T-helper 1 cell treated with Interleukin-12 subunit alpha and Interleukin-12 subunit beta and Interleukin-4 antibody, amounts not matched to agents 30 ng/mL and 1 ng/mL, for 36 hours (primary cell): ENCODE measurements around the gene WSB2. TPM values are rescaled to one million over a fixed set of nuclear protein-coding genes. Genes with fewer than 3 reads are reported as not detected.
"Not testable (repeated sequence)": the region's sequence is repeated elsewhere in the genome, so short reads cannot be mapped to it uniquely, and the experiment has no call there.

Experiments used
- intact Hi-C: fragments of 100-400 bp; cut with micrococcal nuclease; formaldehyde crosslinking; loops from one replicate; pipeline ENCODE4 v1.15.1; 2024
- total RNA-seq: library from RNA; stranded (reverse); gene quantifications from 2 replicates; pipeline ENCODE4 v1.2.3, GENCODE V29; 2022

WSB2 gene
- total RNA-seq, 1 donor from 2014 or later: 79.8 TPM

DNA sequence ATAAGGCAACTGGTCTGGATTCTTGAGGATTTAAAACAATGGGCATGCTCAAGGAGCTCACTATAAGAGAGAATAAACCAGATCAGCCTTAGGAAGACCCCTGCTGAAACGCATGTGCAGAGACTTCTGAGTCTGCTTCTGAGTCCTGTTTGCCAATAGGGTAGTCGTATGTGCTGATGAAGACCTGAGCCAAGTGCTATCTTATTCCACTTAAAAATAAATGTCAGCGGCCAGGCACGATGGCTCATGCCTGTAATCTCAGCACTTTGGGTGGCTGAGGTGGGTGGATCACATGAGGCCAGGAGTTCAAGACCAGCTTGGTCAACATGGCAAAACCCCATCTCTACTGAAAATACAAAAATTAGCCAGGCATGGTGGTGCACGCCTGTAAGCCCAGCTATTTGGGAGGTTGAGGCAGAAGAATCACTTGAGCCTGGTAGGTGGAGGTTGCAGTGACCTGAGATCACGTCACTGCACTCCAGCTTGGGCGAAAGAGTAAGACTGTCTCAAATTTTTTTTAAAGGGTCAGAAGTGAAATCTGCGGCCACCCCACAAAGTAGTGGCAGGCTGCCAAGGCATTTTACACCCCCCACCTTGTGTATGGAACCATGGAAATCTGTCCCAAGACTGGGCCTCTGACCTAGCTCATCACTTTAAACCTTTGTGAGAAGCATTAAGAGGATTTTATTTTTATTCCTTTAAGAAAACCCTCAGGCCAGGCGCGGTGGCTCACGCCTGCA lies 24.1 kb downstream of the WSB2 start:
- intact Hi-C loops: no loop called here

DNA sequence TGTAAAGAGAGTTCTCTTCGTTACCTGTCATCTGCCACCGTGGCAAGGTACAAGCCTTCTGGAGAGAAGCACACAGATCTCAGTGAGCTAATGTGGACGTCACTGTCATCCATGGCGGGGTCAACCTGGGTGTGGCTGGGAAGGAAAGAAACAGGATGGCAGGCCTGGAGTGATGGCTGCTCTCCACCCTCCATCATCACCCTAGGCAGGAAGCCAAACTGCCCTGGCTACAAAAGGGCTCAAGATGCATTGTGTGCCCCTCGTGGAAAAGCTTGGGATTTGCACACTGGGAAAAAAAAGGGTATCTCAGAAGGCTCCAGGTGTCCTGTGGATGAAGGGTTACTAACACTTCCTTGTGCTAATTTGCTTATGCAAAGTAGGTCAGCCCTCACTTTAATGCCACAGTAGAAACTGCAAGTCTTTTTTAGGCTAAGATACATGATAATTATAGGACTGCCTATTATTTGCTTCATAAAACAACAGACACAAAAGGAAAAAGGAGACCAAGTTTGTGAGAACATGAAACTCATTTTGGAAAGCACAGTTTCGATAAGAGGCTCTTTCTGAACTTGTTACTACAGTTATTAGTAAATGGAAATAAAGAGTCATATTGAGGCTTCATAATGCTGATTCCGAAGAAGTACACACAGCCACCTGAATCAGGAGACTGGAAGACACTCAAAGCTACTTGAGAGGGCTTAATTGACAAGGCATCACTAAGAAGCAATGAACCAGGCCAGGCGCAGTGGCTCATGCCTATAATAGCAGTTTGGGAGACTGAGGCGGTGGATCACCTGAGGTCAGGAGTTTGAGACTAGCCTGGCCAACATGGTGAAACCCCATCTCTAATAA lies 25.6 kb downstream of the WSB2 start:
- intact Hi-C loops: loop anchor here (1.0 kb wide), 1 partner anchor 19 kb away; the partner anchor contains the start of gene RFC5

DNA sequence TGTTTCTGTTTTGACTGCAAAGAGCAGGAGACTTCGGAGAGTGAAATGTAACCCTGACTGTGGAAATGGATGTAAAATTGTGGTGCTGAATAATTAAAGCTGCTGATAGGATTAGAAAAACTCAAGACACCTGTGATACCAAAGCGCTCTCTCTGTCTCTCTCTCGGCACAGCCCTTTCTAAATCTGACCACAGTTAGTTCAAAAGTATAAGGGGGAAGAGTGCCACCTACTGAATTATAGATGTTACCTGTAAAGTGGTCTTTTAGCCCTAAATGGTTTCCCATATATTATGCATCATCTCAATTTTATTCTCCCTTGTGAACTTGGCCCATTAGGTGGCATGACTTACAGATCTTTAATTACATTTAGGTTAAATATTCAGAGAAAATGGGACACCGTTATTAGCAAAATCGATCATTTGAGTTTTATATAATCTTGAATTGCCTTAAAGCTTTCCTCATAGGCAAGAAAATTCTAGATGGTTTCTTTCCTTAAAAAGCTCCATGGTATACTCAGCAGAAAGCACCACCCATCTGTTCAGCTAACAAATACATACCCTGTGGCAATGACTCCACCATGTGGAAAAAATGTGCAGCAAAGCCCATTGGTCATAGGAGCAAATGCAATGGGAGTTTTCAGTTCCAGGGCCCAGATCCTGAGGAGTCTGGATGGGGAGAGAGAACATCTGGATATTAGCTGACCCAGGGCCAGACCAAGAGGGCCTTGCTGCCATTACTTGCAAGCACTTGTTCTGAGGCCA lies 26.4 kb downstream of the WSB2 start:
- intact Hi-C loops: loop anchor here (1.0 kb wide), 2 partner anchors 18 to 159 kb away; partner anchors contain the start of gene RFC5

DNA sequence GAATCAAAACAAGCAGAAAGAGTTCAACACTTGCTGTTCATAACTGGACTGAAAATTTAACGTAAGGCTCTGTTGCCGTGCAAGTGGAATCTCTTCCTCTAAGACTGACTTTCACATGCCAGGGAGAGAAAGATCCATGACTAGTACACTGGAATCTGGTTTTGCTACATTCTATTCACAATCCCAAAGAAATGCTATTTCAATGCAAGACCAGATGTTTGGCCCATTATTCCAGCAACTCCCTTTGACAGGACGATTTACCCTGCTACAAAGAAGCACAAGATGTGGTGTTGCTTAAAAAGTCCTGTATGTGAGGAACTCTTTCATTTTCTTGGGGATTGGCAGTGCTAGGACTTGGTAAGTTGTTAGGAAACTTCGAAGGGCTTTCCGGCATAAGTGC lies 27.1 kb downstream of the WSB2 start:
- intact Hi-C loops: loop anchor here (1.0 kb wide), 1 partner anchor 159 kb away; no protein-coding TSS in a partner anchor

DNA sequence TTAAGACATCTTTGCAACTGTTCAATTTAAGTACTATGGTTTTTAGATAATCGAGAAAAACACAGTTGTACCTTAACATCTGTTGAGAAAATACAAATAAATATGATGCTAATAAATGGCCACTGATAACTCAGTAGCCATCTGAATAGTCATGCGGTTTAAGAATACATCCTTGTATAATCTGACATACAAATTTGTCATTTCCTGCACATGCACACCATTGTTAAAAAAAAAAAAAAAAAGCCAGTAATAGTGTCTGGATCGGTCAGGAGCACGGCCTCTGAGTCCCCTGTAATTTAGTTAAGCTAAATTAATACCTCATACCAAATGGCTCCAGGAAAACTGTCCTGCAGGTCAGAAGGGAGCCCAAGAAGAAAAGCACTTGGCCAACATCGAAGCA lies 27.7 kb downstream of the WSB2 start:
- intact Hi-C loops: no loop called here

DNA sequence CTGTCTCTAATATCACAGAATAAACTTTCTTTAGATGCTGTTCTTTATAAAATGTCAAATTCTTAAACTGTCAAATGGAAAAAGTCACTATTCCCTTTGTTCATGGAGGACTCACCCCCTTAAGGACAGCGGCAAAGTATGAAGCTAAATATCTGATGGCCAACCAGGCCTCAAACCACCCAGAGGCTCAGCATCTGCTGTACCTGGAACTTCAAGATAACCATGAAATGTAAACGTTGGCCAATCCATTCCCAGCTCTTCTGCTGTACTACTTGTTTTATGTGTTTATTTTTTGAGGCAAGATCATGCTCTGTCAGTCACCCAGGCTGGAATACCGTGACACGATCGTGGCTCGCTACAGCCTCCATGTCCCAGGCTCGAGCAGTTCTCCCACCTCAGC lies 28.8 kb downstream of the WSB2 start:
- intact Hi-C loops: no loop called here

DNA sequence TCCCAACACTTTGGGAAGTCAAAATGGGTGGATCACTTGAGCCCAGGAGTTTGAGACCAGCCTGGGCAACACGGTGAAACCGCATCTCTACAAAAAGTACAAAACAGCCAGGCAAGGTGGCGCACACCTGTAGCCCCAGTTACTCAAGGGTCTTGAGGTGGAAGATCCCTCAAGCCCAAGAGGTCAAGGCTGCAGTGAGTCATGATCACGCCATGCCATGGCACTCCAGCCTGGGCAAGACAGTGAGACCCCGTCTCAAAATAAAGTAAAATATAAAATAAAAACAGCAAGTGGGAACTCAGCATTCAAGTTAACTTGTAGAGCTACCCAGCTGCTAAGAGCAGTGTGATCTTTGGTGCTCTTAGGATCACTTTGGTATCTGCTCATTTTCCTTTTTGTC lies 31.8 kb downstream of the WSB2 start:
- intact Hi-C loops: no loop called here

DNA sequence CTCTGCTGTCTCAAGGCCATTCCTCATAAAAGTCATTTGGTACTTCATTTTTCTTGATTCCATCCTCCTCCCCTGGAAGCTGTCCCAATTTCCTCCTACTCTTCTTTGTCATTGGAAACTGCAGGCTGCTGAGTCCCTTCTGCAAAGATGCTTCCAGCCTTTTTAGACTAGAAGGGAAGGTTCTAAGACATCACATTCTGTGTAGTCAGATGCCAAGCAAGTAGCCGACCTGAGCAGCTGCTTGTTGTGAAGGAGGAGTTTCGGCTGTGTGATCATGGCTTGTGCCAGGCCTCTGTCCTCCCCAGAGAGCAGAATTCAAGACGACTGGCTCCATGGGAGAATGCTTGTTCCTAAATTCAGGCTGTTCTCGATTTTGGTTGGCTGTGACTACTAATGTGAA lies 35.8 kb downstream of the WSB2 start:
- intact Hi-C loops: no loop called here

DNA sequence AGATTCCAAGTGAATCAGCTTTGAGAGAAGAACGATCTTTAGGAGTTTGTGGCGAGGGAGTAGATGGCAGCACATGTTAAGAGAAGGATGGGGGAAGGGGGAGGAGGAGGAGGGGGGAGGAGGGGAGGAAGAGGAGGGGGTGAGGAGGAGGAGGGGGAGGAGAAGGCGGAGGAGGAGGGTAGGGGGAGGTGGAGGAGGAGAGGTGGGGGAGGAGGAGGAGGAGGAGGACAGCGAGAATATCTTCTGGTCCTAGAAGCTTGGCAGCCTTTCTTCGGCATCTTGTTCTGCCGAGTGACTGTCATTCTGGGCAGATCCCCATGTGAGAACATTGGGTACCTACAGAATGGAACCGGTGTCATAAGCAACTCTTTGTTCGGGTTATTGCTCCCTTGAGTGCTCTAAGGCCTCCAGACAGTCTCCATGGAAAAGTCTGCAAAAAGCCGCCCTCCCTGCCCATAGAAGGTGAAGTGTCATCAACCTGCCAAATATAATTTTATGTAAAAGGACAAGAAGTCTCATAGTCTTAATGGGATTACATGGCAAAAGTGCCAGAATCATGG lies 37.6 kb downstream of the WSB2 start:
- intact Hi-C loops: no loop called here

DNA sequence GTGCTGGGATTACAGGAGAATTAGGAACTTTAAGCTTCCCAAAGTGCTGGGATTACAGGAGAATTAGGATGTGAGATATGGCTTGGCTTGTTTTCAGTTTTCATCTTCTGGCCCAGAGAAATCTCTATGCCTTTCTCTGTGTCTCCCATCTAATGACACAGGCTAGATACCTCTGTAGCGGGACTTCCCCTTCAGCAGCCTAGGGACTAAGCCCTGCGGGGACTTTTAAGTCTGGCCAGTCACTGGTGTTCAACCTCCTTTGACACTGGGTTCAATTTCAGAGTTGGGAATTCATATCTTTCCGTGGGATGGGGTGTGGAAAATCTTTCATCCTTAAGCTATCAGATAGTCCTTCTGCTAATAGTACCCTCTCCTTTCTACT lies 38.3 kb downstream of the WSB2 start:
- intact Hi-C loops: no loop called here

DNA sequence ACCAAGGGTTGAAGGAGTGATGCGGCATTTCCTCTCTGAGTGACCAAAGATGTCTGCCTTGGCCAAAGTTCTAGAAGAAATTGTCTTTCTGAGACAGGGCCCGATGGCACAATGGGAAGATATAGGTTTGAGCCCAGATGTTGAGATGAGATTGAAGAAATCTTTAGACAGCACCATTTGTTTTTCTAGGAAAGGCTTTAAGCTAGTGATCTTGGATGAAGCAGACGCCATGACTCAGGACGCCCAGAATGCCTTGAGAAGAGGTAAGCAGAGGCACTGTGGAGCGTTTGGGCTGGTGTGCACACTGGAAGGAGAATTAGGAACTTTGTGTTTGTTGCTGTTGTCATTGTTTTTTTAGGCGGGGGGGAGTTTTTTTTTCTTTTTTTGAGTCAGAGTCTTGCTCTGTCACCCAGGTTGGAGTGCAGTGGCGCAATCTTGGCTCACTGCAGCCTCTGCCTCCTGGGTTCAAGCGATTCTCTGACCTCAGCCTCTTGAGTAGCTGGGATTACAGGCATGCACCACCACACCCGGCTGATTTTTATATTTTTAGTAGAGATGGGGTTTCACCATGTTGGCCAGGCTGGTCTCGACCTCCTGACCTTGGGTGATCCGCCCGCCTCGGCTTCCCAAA lies 38.8 kb downstream of the WSB2 start:
- intact Hi-C loops: not testable (repeated sequence)

DNA sequence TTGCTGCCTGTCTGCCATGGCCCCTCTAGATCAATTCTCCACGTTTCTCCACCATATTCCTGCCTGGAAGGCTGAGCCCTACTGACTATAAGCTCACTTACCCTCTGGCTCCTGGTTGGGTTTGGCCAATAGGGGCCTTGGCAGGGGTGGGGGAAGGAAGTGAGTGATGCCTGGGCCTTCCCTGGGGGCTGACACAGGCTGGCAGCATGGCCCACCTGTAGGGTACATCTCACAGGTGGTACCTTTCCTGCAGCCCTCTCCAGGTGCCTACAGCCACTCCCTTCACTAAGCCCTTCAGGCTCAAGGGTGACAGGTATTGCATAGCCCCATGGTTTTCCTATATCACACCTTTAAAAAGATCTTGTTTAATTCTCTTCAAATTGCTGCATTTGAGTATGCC lies 40.9 kb downstream of the WSB2 start:
- intact Hi-C loops: no loop called here

DNA sequence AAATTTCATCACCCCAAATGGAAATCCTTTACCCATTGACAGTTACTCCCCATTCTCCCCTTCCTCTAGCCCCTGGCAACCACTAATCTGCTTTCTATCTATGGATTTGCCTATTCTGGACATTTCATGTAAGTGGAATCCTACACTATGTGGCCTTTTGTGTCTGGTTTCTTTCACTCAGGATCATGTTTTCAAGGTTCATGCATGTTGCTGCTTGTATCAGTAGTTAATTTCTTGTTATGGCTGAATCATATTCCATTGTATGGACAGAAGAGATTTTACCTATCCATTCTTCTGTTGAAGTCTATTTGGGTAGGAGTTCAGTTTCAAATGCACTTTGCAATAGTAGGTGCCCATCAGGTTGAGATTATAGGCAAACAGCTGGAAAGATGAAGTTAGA lies 43.1 kb downstream of the WSB2 start:
- intact Hi-C loops: loop anchor here (2.0 to 5.0 kb wide), 5 partner anchors 141 to 1859 kb away; partner anchors contain the start of genes CIT and FBXO21

DNA sequence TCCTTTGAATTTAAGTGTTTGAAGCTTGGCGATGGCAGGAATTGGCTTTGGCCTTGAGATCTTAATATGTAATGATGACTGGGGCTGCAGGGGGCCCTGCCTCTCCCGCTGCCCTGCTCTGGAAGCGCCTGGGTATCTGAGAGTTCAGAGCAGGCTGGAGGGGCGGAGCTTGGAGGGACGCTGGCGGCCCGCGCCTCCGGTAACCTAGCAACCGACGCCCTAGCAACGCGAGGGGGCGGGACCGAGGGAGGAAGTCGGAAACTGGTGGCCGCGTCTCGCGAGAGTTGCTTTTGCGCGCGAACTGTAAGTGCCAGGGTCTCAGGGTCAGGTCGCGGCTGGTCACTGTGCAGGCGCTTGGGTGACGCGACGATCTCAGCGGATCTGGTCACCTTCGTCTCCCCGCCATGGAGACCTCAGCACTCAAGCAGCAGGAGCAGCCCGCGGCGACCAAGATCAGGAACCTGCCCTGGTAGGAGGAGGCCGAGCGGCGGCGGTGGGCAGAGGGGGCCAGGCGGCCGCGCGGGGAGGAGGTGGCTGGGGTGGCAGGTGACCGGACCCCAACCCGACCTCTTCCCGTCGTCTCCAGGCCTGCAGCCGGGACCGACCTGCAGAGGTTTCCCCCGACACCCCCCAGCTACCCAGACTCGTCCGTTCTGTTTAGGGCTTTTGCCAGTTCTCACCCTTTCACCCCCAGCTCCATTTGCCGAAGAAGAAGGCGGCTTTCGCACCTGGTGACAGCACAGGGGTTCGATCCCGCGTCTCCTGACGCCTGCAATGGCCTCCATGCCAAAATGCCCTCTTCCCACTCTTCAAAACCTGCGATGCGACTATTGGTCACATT lies 44.3 kb downstream of the WSB2 start, which contains the start of gene RFC5:
RFC5 (plus strand) TSS at position 280 of the 841 bp plus-strand sequence; CDS start at position 405, 125 bp downstream.
- intact Hi-C loops: loop anchor here (1.0 to 5.0 kb wide), 9 partner anchors 19 to 1860 kb away; partner anchors contain the start of genes CIT, FBXO21, PEBP1 and SUDS3

DNA sequence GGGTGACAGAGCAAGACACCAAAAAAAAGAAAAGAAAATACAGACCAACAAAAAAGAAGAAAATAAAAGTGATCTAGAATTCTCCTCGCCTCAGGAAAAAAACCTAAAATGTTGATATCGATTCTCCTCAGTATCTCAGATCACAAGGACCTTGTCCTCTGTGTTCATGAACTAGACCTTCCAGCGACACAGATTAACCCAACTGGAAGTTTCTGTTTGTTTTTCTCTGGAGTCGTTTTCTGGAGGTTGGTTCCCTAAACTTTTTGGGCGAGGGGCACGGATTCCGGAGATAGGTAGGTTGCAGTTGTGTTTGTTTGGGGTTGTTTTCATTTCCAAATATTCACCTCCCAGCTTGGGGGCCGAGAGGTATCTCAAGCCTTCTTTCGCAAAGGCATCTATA lies 45.0 kb downstream of the WSB2 start:
- intact Hi-C loops: loop anchor here (1.0 to 5.0 kb wide), 9 partner anchors 19 to 1861 kb away; partner anchors contain the start of genes CIT, FBXO21, PEBP1 and SUDS3

DNA sequence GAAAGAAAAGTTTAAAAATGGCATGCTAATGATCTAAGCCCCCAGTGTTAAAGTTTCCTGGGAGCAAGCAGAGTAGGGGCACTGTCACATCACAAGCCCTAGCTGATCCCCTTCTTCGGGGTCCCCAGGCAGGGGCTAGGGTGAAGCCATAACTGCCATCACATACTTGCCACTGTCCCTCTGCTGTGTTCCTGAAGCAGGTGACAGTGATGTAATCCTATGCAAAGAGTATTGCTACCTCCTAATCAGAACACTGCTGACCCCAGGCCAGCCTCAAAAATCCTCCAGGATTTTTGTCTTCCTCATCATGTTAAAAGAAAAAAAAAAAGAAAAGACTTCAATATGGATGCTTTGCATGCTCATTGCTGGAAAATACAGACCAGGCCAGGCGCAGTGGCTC lies 45.7 kb downstream of the WSB2 start:
- intact Hi-C loops: loop anchor here (5.0 kb wide), 4 partner anchors 138 to 1198 kb away; partner anchors contain the start of gene FBXO21

DNA sequence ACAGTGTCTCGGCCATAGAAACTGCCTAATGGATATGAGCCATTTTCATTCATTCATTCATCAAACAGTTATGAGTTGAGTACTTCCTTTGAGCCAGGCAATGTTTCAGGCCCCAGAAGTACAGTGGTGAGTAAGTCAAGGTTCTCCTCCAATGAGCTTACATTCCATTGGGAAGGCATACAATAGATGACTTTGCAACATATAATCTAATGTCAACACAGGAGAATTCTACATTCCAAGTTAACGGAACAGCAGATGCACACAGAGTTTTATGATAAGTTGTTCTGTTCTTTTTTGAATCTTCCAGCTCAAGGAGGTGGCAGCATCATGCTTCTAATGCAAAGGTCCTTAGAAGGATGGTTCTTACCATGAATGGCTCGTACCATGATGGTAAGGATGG lies 47.7 kb downstream of the WSB2 start:
- intact Hi-C loops: no loop called here

DNA sequence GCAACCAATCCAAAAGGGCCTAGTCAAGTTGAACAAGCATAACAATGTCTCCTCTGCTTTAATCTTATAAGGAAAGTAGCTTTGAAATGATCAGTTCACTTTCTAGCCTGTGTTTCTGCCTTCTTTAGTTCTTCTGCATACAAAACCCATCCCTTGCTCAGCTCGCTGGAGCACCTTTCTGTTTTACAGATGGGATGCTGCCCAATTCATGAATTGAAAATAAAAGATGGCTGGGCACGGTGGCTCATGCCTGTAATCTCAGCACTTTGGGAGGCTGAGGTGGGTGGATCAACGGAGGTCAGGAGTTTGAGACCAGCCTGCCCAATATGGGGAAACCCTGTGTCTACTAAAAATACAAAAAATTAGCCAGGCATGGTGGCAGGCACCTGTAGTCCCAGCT lies 49.0 kb downstream of the WSB2 start:
- intact Hi-C loops: no loop called here

DNA sequence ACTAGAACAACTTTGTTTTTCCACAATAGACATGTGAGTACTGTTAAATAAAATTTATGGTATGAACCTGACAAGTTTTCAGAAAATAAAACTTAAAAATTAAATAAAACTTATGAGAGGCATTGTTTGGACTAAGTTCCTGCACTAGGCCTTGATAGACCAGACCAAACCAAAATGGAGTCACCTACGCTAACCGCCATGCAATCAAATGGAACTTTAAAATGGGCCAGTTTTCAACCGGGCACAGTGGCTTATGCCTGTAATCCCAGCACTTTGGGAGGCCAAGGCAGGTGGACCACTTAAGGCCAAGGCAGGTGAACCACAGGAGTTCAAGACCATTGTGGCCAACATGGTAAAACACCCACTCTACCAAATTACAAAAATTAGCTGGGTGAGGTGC lies 49.6 kb downstream of the WSB2 start:
- intact Hi-C loops: no loop called here

DNA sequence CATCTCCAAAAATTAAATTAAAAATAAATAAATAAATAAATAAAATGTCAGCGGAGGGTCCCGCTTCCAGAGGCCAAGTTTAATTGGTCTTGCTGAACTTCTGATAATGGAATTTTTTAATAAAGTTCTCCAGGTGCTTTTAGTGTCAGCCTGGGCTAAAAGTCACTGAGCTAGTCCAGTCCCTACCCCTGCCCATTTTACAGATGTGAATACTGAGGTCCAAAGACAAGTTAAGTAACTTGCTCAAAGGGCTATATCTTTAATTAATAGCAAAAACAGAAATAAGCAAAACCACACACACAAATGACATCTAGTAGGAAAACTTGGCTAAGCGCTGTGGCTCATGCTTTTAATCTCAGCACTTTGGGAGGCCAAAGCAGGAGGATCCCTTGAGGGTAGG lies 50.1 kb downstream of the WSB2 start:
- intact Hi-C loops: no loop called here
